Ovary (tissue), 9 donors: ENCODE data around the gene TRAK1. TPM values are rescaled to one million over a fixed set of nuclear protein-coding genes. Genes with fewer than 3 reads are reported as not detected.

Experiments used
- DNase-seq, 5 donors: peaks; one replicate each; pipeline ENCODE4 v3.0.0-alpha.2; 2019 to 2020
- H3K27ac ChIP-seq, 2 donors: fragments of 200-600 bp; one replicate each; pipeline versions ENCODE4 v1.5.1 to v1.8.0; 2019 to 2022
- H3K27me3 ChIP-seq: fragments of 200-600 bp; one replicate; pipeline ENCODE4 v1.8.0; 2022
- H3K36me3 ChIP-seq: fragments of 200-600 bp; sonication (generic); one replicate; pipeline ENCODE4 v1.5.1; 2019
- H3K4me1 ChIP-seq: one replicate; pipeline ENCODE4 v1.8.1; 2013; ENCODE audit warnings: mild to moderate bottlenecking, moderate library complexity; ENCODE audit not compliant: insufficient read depth
- H3K4me3 ChIP-seq: fragments of 200-600 bp; sonication (generic); one replicate; pipeline ENCODE4 v1.5.1; 2017
- H3K9me3 ChIP-seq, 2 donors: fragments of 200-600 bp in 1 of 2; sonication (generic) in 1 of 2; one replicate each; pipeline versions ENCODE4 v1.5.1 to v1.8.1; 2013 to 2019; ENCODE audit warnings: mild to moderate bottlenecking in 1 of 2, moderate library complexity in 1 of 2
- EP300 ChIP-seq: sonication (generic); formaldehyde crosslinking; IDR thresholded peaks from one replicate; pipeline ENCODE4 v1.6.1; 2017; ENCODE audit warnings: antibody characterized with exemption
- POLR2A ChIP-seq: fragments of 450-650 bp; IDR thresholded peaks from one replicate; pipeline ENCODE4 v1.6.1; 2017; ENCODE audit warnings: antibody characterized with exemption, mild to moderate bottlenecking, moderate library complexity
- WGBS, 3 donors: extraction: QIAGEN DNeasy Blood & Tissue Kit in 1 of 3; methylation state at CpG; one replicate each; pipeline versions ENCODE4 v1.1.5 to v1.1.7; 2013 to 2017; 5-methylcytosine and 5-hydroxymethylcytosine counted together
- intact Hi-C, 4 donors: fragments of 100-400 bp; cut with DNase I; formaldehyde crosslinking; loops; one replicate each; pipeline versions ENCODE4 v1.11.0 to v1.15.1; 2022 to 2023
- polyA plus RNA-seq, 2 donors: library from polyadenylated mRNA; stranded (reverse); fragments of 200-250 nt in 1 of 2; fragments of 350-450 nt in 1 of 2; fragmentation: Illumina TruSeq in 1 of 2; extraction: RNeasy Lipid Tissue Mini Kit (QIAGEN cat#74804) in 1 of 2; gene quantifications; one replicate each; pipeline ENCODE4 v1.2.3, GENCODE V29; 2013 to 2014
- total RNA-seq, 7 donors: library from RNA; depleted of rRNA in 2 of 7; stranded (reverse); fragments of >200 nt in 2 of 7; fragmentation: NEBNext Ultra II Directional in 3 of 7; extraction: Animal tissue kit (Norgen Biotek cat#: 25700) in 3 of 7; gene quantifications; one replicate each; pipeline versions ENCODE4 v1.1.0 to v1.2.4, GENCODE V29; 2016 to 2023
- TF ChIP-seq, protein P1 (sequence below), 3 donors: fragments of 450-650 bp in 2 of 3; fragments of 200-600 bp in 1 of 3; IDR thresholded peaks; one replicate each; pipeline versions ENCODE4 v1.5.1 to v1.8.0; 2016 to 2022; ENCODE audit warnings: antibody characterized with exemption in 3 of 3, mild to moderate bottlenecking in 1 of 3
- donor health status: DM: no; HTN: no; CAD: no; lungs with moderate emphysema.
- donor health status: DM: no; HTN: no; CAD: no.
- donor health status: Bipolar disorder and iron deficiency.
- donor health status: DM: yes; HTN: yes; CAD: no.
- donor health status: DM: no; HTN: no; CAD: no.
- donor health status: DM: yes; HTN: yes; CAD: no.

TRAK1 gene
- total and polyA plus RNA-seq, 9 donors = 7.1 to 17.7 (median 14.9) TPM

DNA sequence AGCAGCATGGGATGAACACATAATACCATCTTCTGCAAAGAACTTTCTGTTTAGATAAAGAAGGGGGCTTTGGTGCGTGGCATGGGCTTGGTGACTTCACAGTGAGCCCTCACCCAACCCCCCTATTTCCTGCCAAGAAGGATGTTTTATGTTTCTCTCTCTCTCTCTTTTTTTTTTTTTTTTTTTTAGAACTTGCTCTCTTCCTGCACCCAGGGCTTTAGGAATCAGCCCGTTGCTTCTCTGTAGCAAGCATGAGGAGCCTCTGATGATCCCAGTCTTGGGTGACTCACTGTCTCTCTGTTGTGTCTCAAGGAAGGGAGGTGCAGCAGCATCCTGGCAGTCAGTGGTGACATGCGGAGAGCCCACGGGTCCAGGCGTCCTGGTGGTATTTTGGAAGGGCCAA is 125.8 kb downstream of the TRAK1 start:
- Histone ChIP-seq H3K4me1 (no peaks in the 10 kb centered on the region), H3K27me3 (no peaks in the 10 kb centered on the region), H3K36me3 (no peaks in the 10 kb centered on the region), H3K4me3 (no peak overlapping the region), H3K27ac (no peak overlapping the region), H3K9me3 (no peaks in the 10 kb centered on the region)
- WGBS, 3 donors = 77 to 83% (median 81%) methylated on average over 5 of the region's 5 CpGs
- no peak for DNase-seq
- TF ChIP-seq, protein P1, sequence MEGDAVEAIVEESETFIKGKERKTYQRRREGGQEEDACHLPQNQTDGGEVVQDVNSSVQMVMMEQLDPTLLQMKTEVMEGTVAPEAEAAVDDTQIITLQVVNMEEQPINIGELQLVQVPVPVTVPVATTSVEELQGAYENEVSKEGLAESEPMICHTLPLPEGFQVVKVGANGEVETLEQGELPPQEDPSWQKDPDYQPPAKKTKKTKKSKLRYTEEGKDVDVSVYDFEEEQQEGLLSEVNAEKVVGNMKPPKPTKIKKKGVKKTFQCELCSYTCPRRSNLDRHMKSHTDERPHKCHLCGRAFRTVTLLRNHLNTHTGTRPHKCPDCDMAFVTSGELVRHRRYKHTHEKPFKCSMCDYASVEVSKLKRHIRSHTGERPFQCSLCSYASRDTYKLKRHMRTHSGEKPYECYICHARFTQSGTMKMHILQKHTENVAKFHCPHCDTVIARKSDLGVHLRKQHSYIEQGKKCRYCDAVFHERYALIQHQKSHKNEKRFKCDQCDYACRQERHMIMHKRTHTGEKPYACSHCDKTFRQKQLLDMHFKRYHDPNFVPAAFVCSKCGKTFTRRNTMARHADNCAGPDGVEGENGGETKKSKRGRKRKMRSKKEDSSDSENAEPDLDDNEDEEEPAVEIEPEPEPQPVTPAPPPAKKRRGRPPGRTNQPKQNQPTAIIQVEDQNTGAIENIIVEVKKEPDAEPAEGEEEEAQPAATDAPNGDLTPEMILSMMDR (IDR thresholded peaks at IDR 0.05) = no peak
- no peak for TF ChIP-seq EP300
- no peak for TF ChIP-seq POLR2A
- intact Hi-C loops = no loop called here

DNA sequence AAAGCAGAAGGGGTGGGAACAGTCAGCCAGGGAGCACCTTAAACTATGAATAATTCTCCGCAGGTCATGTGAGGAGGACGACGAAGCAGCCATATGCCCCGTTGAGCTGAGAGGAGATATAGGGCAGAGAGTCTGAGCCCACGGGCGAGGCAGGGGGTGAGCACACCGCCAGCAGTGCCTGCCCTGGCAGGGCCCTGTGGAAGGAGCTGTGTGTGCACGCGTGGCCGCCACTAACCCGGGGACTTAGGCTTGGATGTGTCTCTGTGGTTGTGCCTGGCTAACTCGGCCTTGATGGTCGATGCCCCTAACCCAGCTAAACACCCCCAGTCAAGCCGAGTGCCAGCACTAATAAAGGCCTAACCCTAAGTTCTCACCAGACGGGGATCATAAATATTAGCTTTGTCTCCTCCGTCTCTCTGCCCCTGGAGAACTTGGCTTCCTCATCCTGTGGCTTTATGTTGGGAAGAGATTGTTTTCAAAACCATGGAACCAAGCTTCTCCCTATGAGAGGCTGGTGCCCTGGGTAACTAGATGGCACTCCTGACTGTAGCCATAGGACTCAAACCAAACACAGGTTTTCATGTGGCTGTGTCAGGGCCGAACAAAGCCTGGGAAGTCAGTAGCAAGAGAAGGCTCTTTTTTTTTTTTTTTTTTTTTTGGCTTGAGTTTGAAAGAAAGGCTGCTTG is 129.4 kb downstream of the TRAK1 start:
- 91% methylated on average over 17 of the region's 17 CpGs for WGBS, 3 donors
- no peak overlapping the region for H3K4me3 ChIP-seq
- H3K9me3 ChIP-seq = no peaks in the 10 kb centered on the region
- intact Hi-C loops = no loop called here
- DNase-seq = no peak
- no peaks in the 10 kb centered on the region for H3K27me3 ChIP-seq
- no peaks in the 10 kb centered on the region for H3K4me1 ChIP-seq
- H3K36me3 ChIP-seq = no peaks in the 10 kb centered on the region
- no peak for TF ChIP-seq POLR2A
- TF ChIP-seq, protein P1 (IDR thresholded peaks at IDR 0.05) = no peak
- TF ChIP-seq EP300 = no peak
- no peak overlapping the region for H3K27ac ChIP-seq

DNA sequence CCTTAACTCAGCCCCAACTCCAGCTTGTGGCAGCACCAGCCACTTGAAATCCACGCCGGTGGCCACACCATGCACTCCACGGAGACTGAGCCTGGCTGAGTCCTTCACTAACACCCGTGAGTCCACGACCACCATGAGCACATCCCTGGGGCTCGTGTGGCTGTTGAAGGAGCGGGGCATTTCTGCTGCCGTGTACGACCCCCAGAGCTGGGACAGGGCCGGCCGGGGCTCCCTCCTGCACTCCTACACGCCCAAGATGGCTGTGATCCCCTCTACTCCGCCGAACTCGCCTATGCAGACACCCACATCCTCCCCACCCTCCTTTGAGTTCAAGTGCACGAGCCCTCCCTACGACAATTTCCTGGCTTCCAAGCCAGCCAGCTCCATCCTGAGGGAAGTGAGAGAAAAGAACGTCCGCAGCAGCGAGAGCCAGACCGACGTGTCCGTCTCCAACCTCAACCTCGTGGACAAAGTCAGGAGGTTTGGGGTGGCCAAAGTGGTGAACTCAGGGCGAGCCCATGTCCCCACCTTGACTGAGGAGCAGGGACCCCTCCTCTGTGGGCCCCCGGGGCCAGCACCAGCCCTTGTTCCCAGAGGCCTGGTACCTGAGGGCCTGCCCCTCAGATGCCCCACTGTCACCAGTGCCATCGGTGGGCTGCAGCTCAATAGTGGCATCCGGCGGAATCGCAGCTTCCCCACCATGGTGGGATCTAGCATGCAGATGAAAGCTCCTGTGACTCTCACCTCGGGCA is 132.0 kb downstream of the TRAK1 start:
- 91 to 95% (median 91%) methylated on average over 31 of the region's 31 CpGs for WGBS, 3 donors
- no peak for DNase-seq
- no peak overlapping the region for H3K4me3 ChIP-seq
- intact Hi-C loops = no loop called here
- H3K4me1 ChIP-seq = no peaks in the 10 kb centered on the region
- no peaks in the 10 kb centered on the region for H3K9me3 ChIP-seq
- TF ChIP-seq, protein P1 (IDR thresholded peaks at IDR 0.05) = no peak
- no peak for TF ChIP-seq POLR2A
- TF ChIP-seq EP300 = no peak
- no peaks in the 10 kb centered on the region for H3K36me3 ChIP-seq
- no peak overlapping the region for H3K27ac ChIP-seq
- H3K27me3 ChIP-seq = no peaks in the 10 kb centered on the region

DNA sequence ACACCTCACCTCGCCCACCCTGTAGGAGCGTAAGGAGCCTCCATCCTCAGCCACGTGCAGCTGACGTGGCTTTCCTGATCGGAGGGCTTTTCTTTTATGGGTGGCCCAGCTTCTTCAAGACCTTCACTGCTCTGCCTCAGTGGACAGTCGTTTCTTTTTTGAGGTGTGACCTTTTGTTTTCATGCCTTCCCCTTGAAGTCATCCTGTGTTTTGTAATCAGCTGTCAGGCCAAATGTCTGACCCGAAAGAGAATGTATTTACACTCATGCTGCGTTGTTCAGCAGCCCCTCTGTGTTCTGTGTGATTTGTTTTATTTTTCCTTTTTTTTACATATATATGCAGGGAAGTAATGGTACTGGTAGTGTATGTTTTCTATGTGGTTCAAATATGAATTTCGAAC is 133.0 kb downstream of the TRAK1 start:
- Histone ChIP-seq H3K4me3 (no peak overlapping the region), H3K27me3 (no peaks in the 10 kb centered on the region), H3K36me3 (no peaks in the 10 kb centered on the region), H3K27ac (no peak overlapping the region), H3K4me1 (no peaks in the 10 kb centered on the region), H3K9me3 (no peaks in the 10 kb centered on the region)
- TF ChIP-seq POLR2A = no peak
- no peak for TF ChIP-seq EP300
- TF ChIP-seq, protein P1 (IDR thresholded peaks at IDR 0.05) = no peak
- WGBS, 3 donors = 68 to 78% (median 74%) methylated on average over 9 of the region's 9 CpGs
- DNase-seq = no peak
- intact Hi-C loops = no loop called here
